ENCODE results near the gene ERGIC1.
"Not testable (repeated sequence)": the region's sequence is repeated elsewhere in the genome, so short reads cannot be mapped to it uniquely, and the experiment has no call there.

ERGIC1 gene

DNA sequence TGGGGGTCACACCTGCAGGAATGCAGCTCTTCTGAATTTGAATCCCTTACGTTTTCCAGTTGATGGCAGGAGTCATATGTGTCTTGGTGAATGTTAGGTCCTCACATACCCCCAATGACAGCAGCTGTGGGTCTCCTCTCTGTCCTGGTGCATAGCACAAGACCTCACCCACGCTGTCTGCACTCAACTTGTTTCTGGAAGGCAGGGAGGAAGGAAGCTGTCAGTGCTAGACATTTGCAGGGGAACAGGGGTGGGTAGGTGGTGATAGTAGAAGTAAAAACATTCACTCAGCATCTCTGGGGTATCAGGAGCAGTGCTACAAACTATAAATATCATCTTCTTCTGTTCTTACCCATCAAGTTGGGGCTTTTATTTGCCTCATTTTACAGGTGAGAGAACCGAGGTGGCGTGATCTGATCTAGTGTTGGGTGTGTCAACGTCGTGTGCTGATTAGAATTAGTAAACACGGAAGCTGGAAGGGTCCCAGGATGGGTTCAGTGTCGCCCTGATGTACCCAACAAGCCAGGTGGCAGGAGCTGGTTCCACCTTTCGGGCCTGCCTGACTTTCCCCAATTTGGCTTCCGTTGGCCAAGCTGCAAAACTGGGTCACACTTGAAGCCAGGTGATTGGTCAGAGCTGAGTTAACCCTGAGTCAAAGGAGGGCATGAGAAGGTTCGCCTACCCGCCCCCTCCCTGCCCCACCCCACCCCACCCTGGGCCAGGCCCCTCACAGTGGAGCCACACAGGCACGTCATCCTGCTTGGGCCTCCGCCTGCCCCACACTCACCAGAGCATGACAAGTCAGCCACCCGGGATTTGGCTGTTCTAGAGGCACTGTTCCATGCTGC lies 15.8 kb downstream of the ERGIC1 start:
- TF ChIP-seq, protein P1, sequence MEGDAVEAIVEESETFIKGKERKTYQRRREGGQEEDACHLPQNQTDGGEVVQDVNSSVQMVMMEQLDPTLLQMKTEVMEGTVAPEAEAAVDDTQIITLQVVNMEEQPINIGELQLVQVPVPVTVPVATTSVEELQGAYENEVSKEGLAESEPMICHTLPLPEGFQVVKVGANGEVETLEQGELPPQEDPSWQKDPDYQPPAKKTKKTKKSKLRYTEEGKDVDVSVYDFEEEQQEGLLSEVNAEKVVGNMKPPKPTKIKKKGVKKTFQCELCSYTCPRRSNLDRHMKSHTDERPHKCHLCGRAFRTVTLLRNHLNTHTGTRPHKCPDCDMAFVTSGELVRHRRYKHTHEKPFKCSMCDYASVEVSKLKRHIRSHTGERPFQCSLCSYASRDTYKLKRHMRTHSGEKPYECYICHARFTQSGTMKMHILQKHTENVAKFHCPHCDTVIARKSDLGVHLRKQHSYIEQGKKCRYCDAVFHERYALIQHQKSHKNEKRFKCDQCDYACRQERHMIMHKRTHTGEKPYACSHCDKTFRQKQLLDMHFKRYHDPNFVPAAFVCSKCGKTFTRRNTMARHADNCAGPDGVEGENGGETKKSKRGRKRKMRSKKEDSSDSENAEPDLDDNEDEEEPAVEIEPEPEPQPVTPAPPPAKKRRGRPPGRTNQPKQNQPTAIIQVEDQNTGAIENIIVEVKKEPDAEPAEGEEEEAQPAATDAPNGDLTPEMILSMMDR (IDR thresholded peaks at IDR 0.05; ENCODE audit: low read depth, low read length, missing control alignments) = no peak
- no peak overlapping the region for H3K4me3 ChIP-seq (ENCODE audit: low read depth, low read length)
- no peak overlapping the region for H3K27ac ChIP-seq
- H3K27me3 ChIP-seq (replicated peaks) = no peaks in the 10 kb centered on the region
- in situ Hi-C loops (cut with HindIII; ENCODE audit: low pct_ligation_motif_present, low sequenced_read_pairs) = no loop called here
- DNase-seq = no peak
- H3K36me3 ChIP-seq (replicated peaks) = peaks cover 4% of the 10 kb centered on the region

- Histone ChIP-seq H3K27ac (no peak overlapping the region), H3K4me3 (ENCODE audit: low read depth, low read length) (no peak overlapping the region), H3K36me3 (replicated peaks) (peaks cover 8% of the 10 kb centered on the region), H3K27me3 (replicated peaks) (no peaks in the 10 kb centered on the region)
- in situ Hi-C loops (cut with HindIII; ENCODE audit: low pct_ligation_motif_present, low sequenced_read_pairs) = no loop called here
- no peak for DNase-seq
- TF ChIP-seq, protein P1 (IDR thresholded peaks at IDR 0.05; ENCODE audit: low read depth, low read length, missing control alignments) = no peak
These were observed 16.4 kb downstream of the ERGIC1 start for GRCh38 chr5:172850454-172850797.

DNA sequence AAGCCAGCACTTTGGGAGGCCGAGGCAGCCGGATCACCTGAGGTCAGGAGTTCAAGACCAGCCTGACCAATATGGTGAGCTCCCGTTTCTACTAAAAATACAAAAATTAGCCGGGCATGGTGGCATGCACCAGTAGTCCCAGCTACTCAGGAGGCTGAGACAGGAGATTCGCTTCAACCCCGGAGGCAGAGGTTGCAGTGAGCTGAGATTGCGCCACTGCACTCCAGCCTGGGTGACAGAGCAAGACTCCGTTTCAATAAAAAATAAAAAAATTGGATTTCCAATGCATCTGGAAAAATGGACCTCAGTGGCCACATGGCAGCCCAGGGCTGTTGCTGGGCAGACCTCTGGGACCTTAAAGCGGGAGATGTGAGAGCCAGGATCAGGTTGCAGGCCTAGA lies 17.2 kb downstream of the ERGIC1 start:
- H3K36me3 ChIP-seq (replicated peaks); H3K27me3 ChIP-seq (replicated peaks); H3K27ac ChIP-seq; H3K4me3 ChIP-seq (ENCODE audit: low read depth, low read length); in situ Hi-C loops (cut with HindIII; ENCODE audit: low pct_ligation_motif_present, low sequenced_read_pairs); DNase-seq: not testable (repeated sequence)

GRCh38 chr5:172852490-172853354 lies 18.7 kb downstream of the ERGIC1 start:
- Histone ChIP-seq H3K36me3 (replicated peaks) (peaks cover 9% of the 10 kb centered on the region), H3K27me3 (replicated peaks) (no peaks in the 10 kb centered on the region), H3K4me3 (ENCODE audit: low read depth, low read length) (no peak overlapping the region), H3K27ac (peak overlapping the region; percentile 60)
- TF ChIP-seq, protein P1 (IDR thresholded peaks at IDR 0.05; ENCODE audit: low read depth, low read length, missing control alignments) = no peak
- in situ Hi-C loops (cut with HindIII; ENCODE audit: low pct_ligation_motif_present, low sequenced_read_pairs) = no loop called here
- no peak for DNase-seq

DNA sequence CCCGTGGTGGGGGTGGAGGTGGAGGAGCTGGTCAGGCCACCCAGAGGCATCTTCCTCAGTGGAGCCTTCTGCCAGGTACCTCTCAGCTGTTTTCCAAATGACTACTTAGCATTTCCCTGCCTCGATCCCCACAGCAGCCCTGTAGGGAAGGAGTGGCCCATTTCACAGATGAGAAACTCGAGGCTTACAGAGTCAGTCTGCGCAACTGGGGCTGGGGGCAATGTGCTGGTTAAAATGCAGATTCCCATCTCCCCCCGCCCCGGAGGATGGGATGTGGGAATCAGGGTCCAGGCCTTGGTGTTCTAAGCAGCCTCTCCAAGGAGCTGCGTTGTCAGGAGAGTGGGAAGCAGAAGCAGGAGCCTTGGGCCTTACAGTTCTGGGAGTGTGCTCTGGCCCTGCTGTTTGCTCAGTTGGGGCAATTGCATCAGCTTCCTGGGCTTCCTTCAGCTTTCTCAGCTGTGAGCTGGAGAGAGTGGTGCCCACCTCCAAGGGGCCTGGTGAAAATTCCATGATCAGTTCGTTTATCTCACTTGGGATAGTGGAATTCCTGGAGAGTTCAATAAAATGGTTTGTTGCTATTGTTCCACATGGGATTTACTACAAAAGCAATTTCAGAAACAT lies 19.4 kb downstream of the ERGIC1 start:
- Histone ChIP-seq H3K4me3 (ENCODE audit: low read depth, low read length) (no peak overlapping the region), H3K27ac (peak overlapping the region; percentile 60), H3K27me3 (replicated peaks) (no peaks in the 10 kb centered on the region), H3K36me3 (replicated peaks) (peaks cover 9% of the 10 kb centered on the region)
- in situ Hi-C loops (cut with HindIII; ENCODE audit: low pct_ligation_motif_present, low sequenced_read_pairs) = no loop called here
- no peak for DNase-seq
- TF ChIP-seq, protein P1 (IDR thresholded peaks at IDR 0.05; ENCODE audit: low read depth, low read length, missing control alignments) = no peak

- H3K27me3 ChIP-seq (replicated peaks) = no peaks in the 10 kb centered on the region
- no peak for DNase-seq
- peaks cover 9% of the 10 kb centered on the region for H3K36me3 ChIP-seq (replicated peaks)
- H3K27ac ChIP-seq = peak overlapping the region; percentile 60
- H3K4me3 ChIP-seq (ENCODE audit: low read depth, low read length) = no peak overlapping the region
- in situ Hi-C loops (cut with HindIII; ENCODE audit: low pct_ligation_motif_present, low sequenced_read_pairs) = no loop called here
- TF ChIP-seq, protein P1 (IDR thresholded peaks at IDR 0.05; ENCODE audit: low read depth, low read length, missing control alignments) = no peak
These were observed 20.4 kb downstream of the ERGIC1 start for GRCh38 chr5:172854451-172854871.

Data from brain microvascular endothelial cell (primary cell).